Stimulated activated CD4-positive, alpha-beta T cell treated with anti-CD3 and anti-CD28 coated beads, TNF-alpha, amount 100 ng/mL, for 4 hours (primary cell): ENCODE measurements around the gene CROT.
A peak's percentile ranks its signal among the peaks of the same experiment; 100 is the strongest.

ENCODE experiments used
- DNase-seq, 3 experiments: peaks; one replicate each; pipeline ENCODE4 v3.0.0-alpha.2; 2020; ENCODE audit warnings: low read depth in 3 of 3

CROT gene

GRCh38 chr7:87341441-87341840 lies 4.0 kb upstream of the CROT start:
- no peak for DNase-seq

DNA sequence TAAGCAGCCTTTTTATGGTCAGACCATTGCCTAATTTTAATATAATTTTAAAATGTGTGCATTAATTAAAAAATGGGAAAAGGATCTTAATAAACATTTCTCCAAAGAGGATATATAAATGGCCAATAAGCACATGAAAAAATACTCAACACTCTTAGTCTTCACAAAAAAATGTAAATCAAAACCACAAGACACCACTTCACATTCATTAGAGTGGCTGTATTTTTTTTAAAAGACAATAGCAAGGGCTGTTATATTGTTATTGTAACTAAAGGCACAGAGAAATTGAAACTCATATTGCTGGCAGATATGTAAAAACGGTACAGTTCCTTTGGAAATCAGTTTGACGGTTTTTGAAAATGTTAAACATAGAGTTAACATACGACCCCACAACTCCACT lies 3.2 kb upstream of the CROT start:
- no peak for DNase-seq

- DNase-seq: no peak
Observed at GRCh38 chr7:87344446-87344845, 1.0 kb upstream of the CROT start.

- no peak for DNase-seq
Observed at GRCh38 chr7:87345962-87346371, 503 bp downstream of the CROT start.

- DNase-seq: no peak
Observed at GRCh38 chr7:87347207-87347606, 1.7 kb downstream of the CROT start.

- DNase-seq: no peak
Observed at GRCh38 chr7:87347664-87348063, 2.2 kb downstream of the CROT start.

- no peak for DNase-seq
Observed at GRCh38 chr7:87354749-87355148, 9.3 kb downstream of the CROT start.

GRCh38 chr7:87356448-87356847 lies 11.0 kb downstream of the CROT start:
- DNase-seq: no peak

DNA sequence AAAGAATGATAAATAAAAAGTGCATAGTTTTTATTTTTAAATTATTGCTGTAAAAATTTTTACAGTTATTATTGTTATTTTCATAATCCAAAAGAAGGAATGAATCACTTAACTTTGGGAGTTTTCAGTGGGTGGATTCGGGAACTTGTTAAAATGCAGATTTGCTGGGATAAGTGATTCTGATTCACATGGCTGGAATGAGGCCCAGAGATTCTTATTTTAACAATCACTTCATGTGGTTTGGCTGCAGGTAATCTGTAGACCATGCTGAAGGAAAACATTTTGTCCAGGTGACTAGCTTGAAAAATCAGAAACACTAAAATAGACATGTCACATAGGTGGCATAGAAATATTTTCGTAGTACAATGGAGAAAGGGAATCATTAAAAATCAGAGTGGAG lies 13.9 kb downstream of the CROT start:
- DNase-seq: no peak

- DNase-seq: no peak
Observed at GRCh38 chr7:87361320-87361719, 15.9 kb downstream of the CROT start.

DNA sequence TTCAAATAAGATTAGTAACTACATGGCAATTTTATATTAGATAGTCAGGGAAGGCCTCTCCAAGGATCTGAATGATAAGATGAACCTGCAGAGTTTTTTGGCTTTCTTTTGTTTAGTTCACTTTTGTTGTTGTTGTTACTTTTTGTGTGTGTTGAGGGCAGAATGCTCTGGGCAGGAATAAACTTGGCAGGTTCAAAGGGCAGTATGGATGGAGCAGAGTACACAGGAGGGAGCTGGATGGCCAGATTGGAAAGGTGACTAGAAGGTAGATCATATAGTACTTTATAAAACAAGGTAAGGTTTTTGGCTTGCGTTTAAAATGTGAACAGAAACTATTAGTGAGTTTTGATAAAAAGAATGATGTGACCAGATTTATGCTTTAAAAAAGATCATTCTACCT lies 17.9 kb downstream of the CROT start:
- DNase-seq: no peak

GRCh38 chr7:87364246-87364645 lies 18.8 kb downstream of the CROT start:
- DNase-seq: no peak

GRCh38 chr7:87369216-87369615 lies 23.8 kb downstream of the CROT start:
- peak in 1 of 3 experiments; percentile 5 for DNase-seq

GRCh38 chr7:87370660-87371180 lies 25.3 kb downstream of the CROT start:
- no peak for DNase-seq

DNA sequence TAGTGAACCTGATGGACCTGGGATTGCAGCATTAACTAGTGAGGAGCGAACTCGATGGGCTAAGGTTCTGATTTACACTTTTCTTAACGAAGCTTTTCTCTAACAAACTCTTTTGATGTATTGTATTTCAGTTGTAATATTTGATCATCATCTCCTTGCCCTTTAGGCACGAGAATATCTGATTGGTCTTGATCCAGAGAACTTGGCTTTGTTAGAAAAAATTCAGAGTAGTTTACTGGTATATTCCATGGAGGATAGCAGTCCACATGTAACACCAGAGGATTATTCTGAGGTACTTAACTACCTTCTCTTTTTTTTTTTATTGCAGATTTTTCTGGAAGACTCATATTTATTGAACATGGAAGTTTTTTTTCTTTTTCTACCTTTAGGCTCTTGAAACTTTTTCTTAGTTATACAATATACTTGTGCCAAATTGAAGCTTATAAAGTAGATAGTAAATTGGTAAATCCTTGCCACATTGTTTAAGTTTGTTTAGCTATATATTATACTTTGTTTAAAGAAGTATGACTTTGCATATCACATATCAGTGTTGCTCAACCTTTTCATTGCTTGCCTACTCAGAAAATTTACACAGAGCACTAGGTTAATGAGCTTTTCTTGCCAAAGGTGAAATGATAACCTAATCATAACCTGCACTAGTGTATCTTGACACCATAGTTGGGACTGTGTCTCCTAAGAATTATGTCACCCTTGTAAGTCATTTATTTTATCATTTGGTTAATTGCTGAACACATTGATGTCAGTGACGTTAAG lies 30.4 kb downstream of the CROT start:
- DNase-seq: no peak

DNA sequence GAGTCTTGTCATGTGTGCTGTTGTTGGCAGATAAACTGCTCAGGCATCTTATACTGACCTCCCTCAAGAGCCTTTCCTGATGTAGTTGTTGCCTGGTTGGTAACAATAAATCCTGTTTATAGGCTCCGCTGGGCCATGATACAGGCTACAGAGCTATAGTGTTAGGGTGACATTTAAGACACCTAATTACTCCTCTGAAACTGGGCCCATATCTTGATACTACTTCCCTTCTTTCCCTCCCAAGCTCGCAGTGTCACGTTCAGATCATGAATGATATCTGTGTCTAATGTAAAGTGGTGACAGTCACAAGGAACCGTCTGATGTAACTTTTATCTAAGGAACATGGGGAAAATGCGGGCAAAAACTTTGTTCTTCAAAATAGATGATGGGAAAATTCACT lies 35.4 kb downstream of the CROT start:
- no peak for DNase-seq

GRCh38 chr7:87391020-87391701 lies 45.7 kb downstream of the CROT start:
- no peak for DNase-seq

DNA sequence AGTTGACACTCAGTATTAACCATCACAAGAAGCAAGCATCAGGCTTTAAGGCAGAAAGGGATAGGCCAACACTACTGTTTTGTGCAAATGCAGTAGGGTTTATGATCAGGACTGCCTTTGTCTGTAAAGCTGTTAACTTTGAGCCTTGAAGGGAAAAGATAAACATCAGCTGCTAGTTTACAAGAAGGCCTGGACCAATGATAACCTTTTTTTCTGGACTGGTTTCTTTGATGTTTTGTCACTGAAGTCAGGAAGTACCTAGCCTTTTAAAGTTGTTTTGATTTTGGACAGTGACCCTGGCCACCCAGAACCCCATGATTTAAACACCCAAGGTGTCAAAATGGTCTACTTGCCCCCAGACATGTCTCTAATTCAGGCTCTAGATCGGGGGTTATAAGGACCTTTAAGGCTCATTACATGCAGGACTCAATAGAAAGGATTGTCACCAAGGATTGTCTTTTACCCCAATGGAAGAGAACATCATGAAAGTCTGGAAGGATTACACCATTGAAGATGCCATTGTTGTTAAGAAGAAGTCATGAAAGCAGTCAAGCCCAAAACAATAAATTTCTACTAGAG lies 50.1 kb downstream of the CROT start:
- no peak for DNase-seq

GRCh38 chr7:87398446-87398845 lies 53.0 kb downstream of the CROT start:
- DNase-seq: no peak

- DNase-seq: no peak
Observed at GRCh38 chr7:87404674-87405073, 59.2 kb downstream of the CROT start.

DNA sequence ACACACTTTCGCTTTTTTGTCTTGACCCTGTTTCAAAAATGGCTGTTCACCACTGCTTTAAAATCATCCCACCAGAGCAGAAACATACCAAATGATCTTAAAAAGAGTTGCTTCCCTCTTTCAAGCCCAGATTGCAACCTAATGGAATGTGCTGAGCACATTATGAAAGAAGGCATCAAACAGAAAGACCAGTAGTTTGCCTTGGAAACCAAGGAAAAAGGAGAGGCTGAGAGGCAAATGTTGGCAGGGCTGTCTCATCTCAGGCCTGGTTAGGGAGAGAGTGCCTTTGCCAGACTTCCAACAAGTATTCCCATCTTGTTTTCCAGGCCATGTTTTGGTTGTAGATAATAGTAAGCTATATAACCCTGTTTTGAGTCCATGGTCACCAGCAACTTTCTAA lies 65.7 kb downstream of the CROT start:
- no peak for DNase-seq

- DNase-seq: no peak
Observed at GRCh38 chr7:87413029-87413428, 67.6 kb downstream of the CROT start.
